DMS153 (cell line): ENCODE results near the gene NUFIP2.
"Not testable (repeated sequence)": the region's sequence is repeated elsewhere in the genome, so short reads cannot be mapped to it uniquely, and the experiment has no call there.

Source experiments
- DNase-seq: peaks from one replicate; lab custom pipeline; 2025; lab: John Stamatoyannopoulos, UW

Gene NUFIP2

DNA sequence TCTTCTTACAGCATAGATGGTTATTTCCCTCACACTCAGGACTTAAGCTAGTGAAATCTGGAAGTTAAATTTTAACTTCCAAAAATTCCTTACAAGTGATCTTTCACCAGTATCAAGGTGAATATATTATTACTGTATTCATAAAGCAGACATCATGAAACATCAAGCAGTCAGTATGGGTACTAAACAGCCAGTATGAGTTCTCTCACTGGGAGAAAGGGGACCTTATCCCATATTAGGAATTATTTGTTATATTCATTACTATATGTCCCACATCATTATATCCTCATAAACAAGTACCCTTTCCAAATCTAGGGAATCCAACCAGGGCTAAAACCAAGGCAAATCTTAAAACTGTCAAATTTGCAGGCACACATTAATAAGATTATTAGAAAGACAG is 15.3 kb downstream of the NUFIP2 start:
- no peak for DNase-seq

DNA sequence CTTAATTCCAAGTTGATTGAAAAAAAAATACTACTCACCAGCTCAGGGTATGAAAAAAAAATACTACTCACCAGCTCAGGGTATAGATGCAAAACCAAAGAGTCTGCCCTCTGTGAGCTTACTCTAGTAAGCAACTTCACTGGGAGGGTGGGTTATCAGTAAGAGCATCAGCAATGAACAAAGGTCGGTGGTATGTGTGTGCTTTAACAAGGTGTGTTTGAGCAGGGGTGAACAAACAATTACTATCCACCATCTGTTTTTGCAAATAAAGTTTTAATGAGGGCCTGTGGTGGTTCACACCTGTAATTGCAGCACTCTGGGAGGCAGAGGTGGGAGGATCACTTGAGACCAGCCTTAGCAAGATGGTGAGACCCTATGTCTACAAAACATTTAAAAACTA is 20.0 kb downstream of the NUFIP2 start:
- DNase-seq: no peak

DNA sequence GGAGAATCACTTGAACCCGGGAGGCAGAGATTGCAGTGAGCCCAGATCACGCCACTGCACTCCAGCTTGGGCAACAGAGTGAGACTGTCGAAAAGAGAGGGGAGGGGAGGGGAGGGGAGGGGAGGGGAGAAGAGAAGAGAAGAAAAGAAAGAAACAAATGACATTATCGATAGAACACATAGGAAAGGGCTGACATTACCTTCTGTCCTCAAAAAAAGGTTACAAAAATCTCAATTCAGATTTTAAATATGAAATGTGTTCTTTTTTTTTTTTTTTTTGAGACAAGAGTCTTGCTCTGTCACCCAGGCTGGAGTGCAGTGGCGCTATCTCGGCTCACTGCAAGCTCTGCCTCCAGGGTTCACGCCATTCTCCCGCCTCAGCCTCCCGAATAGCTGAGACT is 22.0 kb downstream of the NUFIP2 start:
- DNase-seq: not testable (repeated sequence)

DNA sequence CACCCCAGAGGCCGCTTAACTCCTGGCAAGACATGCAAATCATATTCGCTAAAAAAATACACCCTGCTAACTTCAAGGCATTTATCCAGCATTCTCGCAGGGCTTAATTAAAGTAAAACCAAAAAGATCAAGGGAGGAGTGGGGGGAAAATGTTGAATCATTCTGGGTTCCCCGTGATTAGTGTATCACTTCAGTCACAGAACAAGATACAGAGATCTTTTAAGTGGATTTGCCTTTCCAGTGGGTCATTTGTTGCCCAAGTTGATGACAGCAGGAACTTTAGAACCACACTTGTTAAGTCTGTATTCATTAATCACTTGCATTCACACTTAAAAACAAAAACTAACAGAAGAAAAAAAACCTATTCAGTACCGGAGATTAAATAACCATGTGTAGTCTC is 30.0 kb downstream of the NUFIP2 start:
- DNase-seq: no peak

DNA sequence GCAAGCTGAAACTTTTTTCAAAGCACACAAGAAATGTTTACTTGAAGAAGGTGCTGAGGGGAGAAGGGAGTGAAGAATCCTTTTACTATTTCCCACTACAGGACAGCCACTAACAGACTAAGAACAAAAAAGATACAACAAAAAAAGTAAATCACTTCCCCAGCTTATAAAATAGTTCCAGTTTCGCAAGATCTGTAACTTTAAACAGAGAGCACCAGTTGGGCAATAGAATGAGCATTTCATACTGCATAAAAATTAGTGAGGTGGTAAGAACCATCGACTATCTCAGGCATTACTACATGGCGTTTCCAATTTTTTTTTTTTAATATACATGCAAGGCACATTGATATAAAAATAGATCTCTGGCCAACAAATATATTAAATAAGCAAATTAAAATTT is 36.2 kb downstream of the NUFIP2 start:
- DNase-seq: no peak

DNA sequence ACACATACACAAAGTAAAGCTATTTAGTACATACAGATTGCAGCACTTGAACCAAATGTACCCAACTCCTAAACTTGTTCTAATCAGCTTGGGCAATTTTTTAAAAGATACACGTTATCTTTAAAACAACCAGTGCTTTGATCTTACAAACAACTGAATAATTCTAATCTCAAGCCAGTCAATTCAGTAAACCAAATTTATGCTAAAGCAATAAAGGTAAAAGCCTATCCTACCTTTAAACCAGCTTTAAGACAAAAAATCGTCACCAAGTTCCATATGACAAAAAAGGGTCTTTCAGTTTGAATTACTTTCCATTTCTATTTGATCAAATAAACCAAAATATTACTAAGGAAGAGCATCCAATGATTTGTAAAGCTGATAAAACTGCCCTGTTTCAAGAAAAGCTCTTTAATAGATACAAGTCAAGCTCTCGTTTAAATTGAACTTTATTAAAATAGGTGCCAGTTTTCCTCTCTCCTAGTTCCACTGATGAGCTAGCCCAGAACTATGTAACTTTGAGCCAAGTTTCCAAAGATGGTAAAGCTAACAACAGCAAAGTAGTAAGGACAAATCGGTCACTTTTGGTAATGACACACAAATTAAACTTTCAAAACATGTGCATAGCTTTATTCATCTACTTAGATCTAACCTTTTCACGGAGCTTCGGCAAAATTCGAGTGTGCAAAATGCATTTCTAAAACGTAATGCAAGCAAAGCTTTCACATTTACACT is 37.0 kb downstream of the NUFIP2 start:
- no peak for DNase-seq

DNA sequence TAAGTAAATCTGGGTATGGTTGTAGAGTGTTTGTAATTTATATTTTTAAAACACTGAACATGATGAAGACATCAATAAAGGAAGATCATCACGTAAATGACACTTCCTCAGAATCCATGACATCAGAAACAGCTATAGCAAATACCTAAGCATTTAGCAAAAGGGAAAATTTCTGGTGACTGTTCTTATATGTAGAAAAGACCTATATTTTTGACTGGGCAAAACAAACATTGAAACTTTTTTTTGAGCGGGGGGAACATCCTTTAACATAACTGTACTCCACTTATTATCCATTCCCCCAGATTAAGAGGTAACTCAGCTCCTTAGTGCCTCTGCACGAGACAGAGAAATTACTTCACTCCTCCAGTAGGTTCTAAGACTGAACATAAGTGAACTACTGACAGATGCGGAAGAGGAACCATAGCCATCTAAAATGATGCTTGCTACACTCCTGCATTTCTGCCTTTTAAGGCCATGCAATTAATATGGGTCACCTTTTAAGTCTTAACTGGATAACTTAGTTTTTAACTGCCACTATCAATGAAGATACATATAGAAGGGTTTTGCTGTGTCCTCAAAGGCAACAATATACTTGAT is 37.9 kb downstream of the NUFIP2 start:
- DNase-seq: no peak

DNA sequence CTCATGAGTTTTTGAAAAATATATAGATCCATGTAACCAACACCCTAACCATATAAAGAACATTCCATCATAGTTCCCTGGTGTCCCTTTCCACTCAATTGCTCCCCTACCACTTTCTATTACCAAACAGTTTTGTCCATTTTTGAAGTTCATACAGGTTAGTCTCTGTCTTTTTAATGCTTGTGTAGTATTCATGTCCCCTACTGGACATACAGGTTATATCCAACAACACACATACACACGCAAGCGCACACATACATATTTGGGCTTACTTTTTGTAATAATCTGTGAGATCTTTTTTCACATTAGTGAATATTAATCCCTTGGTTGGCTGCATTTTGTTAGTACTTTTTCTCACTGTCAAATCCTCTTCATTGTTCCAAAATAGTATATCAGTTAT is 40.9 kb downstream of the NUFIP2 start:
- no peak for DNase-seq

DNA sequence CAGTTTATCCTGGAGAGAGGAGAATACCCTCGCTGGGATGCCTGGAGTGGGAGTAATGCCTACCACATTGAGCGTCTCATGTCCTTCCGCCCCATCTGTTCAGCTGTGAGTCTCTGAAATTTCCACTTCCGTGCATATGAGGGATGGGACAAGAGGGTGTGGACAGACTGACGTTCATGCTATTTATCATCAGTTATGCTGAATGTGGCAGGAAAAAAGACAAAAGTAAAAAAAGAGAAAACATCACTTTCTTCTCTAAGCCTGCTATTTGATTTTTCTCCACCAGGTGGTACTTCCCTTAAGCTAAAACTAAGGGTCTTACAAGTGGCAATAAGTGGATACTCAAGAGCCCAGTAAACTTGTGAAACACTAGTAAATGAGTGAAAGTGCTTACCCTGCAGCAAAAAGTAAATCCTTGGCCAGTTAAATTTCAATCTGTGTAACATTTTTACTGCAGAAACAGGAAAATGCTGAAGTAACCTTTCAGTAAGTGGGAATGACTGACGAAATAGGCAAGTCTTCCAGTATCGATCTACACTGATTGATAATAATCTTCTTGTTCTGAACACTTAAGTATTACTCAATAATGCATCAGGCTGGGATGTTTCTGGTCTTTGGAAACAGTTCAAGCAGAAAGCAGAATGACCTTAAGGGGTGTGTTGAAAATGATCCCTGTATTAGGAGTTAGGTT is 41.7 kb downstream of the NUFIP2 start:
- no peak for DNase-seq

DNA sequence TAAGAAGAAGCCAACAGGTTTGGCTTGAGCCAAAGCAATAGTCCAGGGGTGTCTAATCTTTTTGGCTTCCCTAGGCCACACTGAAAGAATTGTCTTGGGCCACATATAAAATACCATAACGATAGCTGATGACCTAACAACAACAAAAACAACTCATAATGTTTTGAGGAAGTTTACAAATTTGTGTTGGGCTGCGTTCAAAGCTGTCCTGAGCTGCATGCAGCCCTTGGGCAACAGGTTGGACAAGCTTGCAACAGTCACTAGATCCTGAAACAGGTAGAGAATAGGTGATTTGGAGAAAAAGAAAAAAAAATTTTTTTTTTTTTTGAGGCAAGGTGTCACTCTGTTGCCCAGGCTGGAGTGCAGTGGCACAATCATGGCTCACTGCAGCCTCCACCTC is 42.8 kb downstream of the NUFIP2 start:
- DNase-seq: no peak

DNA sequence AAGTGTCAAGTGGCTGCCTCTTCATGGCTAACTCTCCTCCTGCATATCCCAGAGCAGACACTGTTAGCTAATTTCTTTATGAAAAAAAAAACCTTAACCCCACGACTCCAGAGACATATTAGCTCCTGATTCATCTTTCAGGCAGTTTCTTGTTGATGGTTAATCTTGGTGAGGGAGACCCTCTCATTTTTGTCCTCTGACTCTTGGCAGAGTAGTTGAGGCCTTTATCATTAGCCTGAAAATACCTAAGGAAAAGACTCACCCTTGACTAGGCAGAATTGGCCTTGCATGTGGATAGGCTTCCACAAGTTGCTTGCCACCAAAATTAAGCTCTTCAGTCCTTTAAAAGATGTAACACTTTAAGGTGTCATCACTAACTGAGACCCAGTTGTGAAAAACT is 43.3 kb downstream of the NUFIP2 start:
- no peak for DNase-seq

DNA sequence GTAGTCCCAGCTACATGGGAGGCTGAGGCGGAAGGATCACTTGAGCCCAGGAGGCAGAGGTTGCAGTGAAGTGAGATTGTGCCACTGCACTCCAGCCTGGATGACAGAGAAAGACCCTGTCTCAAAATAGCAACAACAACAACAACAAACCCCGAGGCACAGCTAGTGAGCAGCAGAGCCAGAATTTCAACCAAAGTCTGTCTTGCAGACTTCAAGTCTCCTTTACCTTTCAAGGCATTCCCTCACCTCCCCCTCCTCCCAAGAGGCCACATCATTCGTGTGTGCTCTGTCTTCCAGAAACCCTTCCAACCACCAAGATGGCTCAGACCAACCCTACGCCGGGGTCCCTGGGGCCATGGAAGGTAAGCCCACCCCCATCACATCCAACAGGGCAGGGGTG is 45.1 kb downstream of the NUFIP2 start:
- no peak for DNase-seq

DNA sequence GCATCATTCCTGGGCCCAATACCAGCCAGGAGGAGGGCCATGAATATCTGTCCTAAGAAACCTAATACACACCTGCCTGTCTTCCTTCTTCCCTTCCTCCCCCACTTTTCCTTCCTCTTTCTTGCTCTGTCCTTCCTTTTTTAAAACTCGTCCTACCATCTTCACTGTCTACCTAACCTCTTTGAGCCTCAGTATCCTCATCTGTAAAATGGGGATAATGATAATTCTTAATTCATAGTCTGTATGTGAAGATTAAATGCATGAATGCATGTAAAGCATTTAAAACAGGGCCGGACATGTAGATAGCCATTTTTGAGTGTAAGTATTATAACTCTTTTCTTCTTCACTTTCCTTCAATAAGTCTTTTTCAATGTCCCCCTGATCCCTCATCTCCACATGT is 46.7 kb downstream of the NUFIP2 start:
- DNase-seq: no peak

DNA sequence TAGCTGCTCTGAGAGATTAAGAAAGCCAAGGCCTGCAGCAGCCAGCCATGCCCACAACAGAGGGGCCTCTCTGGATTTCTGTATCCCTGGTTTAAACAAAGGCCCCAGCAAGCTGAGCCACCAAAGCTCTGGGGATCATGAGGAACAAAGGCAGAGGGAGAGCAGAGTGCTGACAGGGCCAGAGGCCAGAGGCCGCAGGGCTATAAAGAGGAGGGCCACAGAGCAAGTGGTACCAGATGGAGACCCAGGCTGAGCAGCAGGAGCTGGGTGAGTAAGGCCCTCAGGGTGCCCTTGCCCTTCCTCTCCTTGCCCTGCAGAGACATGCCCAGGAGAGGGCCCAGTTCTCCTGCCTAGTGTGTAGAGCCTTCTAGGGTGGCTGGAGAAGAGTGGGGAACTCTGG is 47.3 kb downstream of the NUFIP2 start, which contains the start of gene CRYBA1:
CRYBA1 (plus strand) TSS at position 232 of the 400 bp plus-strand sequence; CDS start at position 237, 5 bp downstream.
- no peak for DNase-seq

DNA sequence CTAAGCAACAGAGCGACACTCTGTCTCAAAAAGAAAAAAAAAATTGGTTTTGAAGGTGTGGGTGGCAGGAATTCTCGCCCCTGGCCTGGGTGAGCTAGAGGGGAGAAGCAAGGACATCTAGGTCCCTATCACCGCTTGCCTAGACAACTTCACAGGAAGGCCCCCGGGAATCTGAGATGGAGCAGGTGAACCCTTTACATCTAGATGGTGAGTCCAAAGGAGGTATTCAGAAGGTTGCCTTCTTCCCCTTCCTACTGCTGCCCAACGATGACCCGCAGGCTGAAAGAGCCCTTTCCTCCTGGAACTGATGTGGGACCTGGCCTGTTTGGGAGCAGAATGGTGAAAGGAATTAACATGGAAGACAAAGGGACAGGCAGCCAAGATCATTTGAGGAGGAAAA is 48.5 kb downstream of the NUFIP2 start:
- no peak for DNase-seq

DNA sequence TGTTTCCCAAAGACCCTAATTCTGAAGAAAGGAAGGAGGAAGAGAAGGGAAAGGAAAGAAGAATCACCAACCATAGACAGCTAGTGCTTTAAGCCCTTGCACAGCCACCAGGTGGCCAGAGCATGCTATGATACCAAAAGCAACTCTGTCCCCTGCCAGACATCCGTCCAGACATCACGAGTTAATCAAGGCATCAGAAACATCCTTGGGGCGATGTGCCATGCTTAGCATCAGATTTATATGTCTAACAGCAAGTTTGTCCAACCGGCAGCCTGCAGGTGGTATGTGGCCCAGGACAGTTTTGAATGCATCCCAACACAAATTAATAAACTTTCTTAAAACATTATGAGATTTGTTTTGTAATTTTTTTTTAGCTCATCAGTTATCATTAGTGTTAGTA is 50.2 kb downstream of the NUFIP2 start:
- no peak for DNase-seq

DNA sequence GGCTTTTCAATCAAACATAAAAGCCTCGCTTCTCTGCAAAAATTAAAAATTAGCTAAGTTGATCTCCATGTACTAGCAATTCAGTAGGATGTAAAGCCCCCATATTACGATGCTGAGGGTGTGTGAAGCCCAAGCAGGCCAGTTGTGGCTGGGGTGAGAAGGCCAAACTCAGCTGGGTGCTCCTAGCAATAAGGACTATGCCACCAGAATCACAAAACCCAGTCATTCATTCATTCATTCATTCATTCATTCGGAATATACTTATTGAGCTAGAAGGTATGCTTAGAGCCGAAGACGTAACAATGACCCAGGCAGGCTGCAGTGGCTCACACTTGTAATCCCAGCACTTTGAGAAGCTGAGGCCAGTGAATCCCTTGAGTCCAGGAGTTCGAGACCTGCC is 51.2 kb downstream of the NUFIP2 start:
- DNase-seq: no peak

DNA sequence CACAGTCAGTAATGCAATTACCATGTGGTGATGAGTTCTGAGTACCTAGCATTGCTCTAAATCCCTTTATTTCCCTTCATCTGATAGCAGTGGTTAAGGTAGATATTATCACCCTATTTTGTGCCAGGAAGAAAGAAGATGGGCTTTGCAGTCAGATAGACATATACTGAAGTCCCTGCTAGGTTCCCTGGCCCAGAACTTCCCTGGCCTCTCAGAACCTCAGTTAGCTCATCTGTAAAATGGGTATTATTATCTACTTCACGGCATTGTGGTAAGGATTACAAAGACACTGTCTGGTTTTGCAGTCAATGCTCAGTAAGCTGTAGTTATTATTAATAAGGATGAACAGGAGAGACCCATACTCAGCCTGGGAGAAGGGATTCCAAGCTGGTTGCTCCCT is 51.9 kb downstream of the NUFIP2 start:
- no peak for DNase-seq

DNA sequence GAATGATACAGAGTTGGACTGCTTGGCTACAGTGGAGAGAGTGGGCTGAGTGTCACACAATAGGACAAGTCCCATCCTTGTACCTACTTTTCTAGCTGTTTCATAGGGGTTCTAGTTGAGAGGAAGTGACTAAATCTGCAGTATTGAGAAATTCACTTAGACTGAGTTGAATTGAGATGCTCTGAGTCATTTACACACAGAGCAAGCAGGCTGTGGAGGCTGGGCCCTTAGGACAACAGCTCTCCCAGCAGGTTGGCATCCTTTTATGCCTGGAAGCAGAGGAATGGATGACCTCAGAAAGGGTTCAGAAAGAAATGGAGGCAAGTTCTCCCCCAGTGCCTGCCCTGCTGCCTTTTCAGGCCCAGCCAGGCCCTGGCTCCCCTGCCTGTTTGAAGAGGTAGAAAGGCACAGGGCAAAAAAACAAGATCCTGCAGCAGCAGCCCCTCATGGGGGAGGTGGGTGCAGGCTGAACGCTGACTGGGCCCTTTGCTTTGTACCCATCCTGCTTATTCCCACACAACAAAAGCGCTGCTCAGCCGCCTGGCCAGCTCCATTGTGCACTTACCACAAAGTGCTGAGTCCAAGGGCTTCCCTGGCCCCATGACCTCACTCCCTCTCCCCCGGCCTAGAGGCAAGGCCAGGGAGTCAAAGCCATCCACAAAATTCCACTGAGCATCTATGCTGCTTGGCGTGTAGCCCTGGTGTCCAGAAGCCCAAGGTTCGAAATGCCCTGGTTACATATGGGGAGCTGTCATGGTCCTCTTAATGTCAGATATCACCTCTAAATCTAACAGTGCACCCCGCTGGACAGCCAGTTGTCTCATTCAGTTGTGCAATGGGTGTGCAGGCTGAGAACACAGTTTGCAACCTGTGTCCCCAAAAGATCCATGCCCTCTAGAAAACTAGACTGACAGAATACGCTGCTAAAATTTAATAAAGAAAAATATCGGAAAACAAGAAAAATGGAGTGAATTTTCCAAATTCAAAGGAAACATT is 52.7 kb downstream of the NUFIP2 start:
- no peak for DNase-seq

DNA sequence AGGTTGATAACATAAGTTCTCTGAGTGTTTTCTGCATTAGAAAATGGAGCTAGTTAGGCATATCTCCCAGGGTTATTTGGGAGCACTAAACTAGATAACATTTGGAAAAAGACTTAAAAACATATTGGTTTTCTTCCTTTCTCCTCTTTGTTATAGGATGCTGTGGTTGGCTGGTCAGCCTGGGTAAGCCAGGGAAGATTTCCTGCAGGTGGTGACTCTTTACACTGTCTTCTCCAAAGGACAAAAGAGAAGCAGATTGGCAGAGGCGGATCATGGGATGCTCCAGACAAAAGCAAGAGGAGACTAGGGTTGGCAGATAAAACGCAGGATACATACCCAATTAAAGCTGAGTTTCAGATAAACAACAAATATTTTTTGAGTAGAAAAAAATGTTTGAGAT is 53.5 kb downstream of the NUFIP2 start:
- no peak for DNase-seq

DNA sequence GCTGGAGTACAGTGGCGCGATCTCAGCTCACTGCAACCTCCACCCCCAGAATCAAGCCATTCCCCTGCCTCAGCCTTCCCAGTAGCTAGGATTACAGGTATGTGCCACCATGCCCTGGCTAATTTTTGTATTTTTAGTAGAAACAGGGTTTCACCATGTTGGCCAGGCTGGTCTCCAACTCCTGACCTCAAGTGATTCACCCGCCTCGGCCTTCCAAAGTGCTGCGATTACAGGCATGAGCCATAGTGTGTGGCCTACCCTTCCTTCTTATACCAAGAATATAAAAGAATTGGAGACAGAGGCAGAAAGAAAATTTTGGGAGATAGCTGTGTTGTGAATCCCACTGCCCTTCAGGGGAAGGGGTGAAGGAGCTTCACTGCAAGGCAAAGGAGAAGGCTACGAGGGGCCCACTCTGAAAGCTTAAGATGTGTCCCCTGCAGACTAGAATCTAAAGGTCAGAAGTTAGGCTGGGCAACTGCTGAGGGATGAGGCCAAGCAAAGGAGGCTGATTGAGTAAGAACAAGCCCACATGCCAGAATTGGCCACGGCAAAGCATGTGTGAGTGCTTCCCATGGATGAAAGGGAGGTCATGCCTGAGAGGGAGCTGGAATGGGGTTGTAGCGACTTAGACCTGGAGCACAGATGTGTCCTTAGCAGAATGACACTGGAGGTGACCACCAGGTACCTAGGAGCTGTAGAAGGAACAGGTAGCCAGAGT is 55.7 kb downstream of the NUFIP2 start:
- no peak for DNase-seq
